Body of pancreas (tissue), 4 donors: ENCODE results near the gene DOK4. TPM values are rescaled to one million over a fixed set of nuclear protein-coding genes. Genes with fewer than 3 reads are reported as not detected.

ENCODE experiments used
- ATAC-seq: fragments of 150-250 bp; one replicate; pipeline ENCODE4 v1.9.1; 2016
- DNase-seq, 4 donors: peaks; one replicate each; pipeline ENCODE4 v3.0.0-alpha.2; 2019
- H3K27ac ChIP-seq, 4 donors: fragments of 200-600 bp; sonication (generic); 1 replicate in 3 of 4; 2 replicates in 1 of 4; pipeline versions ENCODE4 v1.5.1 to v1.6.1; 2016 to 2019; ENCODE audit warnings: mild to moderate bottlenecking in 1 of 4, mixed read lengths in 1 of 4, moderate library complexity in 1 of 4
- H3K27me3 ChIP-seq, 2 donors: fragments of 200-600 bp; sonication (generic); one replicate each; pipeline ENCODE4 v1.6.0; 2016; ENCODE audit warnings: mild to moderate bottlenecking in 1 of 2
- H3K36me3 ChIP-seq, 2 donors: fragments of 200-600 bp; sonication (generic); replicated peaks in 1 of 2; 2 replicates each; pipeline ENCODE4 v1.5.1; 2016; ENCODE audit warnings: low read depth in 2 of 2; ENCODE audit not compliant: insufficient read depth in 1 of 2
- H3K4me1 ChIP-seq: fragments of 200-600 bp; sonication (generic); one replicate; pipeline ENCODE4 v1.6.0; 2016
- H3K4me3 ChIP-seq, 2 donors: fragments of 200-600 bp; sonication (generic); 1 replicate in 1 of 2; 2 replicates in 1 of 2; pipeline ENCODE4 v1.5.1; 2016 to 2019
- H3K9me3 ChIP-seq, 3 donors: fragments of 200-600 bp; sonication (generic); 1 replicate in 2 of 3; 2 replicates in 1 of 3; pipeline ENCODE4 v1.5.1; 2016
- POLR2A ChIP-seq, 3 donors: fragments of 450-650 bp; IDR thresholded peaks; one replicate each; pipeline ENCODE4 v1.6.1; 2016; ENCODE audit warnings: antibody characterized with exemption in 3 of 3, mild to moderate bottlenecking in 2 of 3
- WGBS, 2 donors: methylation state at CpG; one replicate each; pipeline ENCODE4 v1.1.5; 2017; 5-methylcytosine and 5-hydroxymethylcytosine counted together
- intact Hi-C: fragments of 100-400 bp; cut with DNase I; formaldehyde crosslinking; loops from one replicate; pipeline ENCODE4 v1.15.1; 2023
- total RNA-seq, 2 donors: library from RNA; depleted of rRNA; stranded (reverse); fragments of >200 nt; gene quantifications; one replicate each; pipeline ENCODE4 v1.1.0, GENCODE V29; 2016
- TF ChIP-seq, protein P1 (sequence below), 7 experiments: fragments of 450-650 bp in 4 of 7; fragments of 200-600 bp in 3 of 7; sonication (generic) in 3 of 7; IDR thresholded peaks; one replicate each; pipeline ENCODE4 v1.5.1; 2016 to 2019; ENCODE audit warnings: antibody characterized with exemption in 7 of 7

Gene DOK4
- total RNA-seq, 2 donors from 2014 or later = 33.0 to 36.1 TPM

DNA sequence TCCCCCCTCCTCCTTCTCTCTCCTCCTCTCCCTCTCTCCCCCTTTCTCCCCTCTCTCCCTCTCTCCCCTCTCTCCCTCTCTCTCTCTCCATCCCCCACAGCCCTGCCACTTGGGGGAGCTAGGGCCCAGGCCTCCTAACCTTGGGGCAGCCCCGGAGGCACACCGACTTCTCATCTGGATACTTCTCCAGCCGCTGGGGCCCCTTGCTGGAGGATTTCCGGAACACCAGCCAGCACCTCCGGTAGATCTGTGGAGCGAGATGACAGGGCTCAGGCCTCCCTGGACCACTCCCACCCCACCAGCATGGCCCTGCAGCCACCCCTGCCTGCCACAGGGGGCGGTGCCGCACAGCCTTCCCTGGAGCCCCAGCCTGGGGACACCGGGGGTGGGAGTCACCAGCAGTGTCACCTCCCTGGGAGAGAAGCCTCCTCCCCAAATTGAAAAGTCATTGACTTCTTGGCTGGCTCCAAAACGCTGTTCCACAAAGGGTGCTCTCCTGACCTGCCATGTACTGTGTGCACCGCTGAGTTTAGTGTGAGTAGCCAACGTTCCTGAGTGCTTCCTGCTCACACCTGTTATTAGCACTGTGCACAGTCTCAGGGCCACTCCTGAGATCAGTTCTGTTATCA is 10.5 kb downstream of the DOK4 start:
- Histone ChIP-seq H3K4me1 (peaks cover 67% of the 10 kb centered on the region), H3K9me3 (no peaks in the 10 kb centered on the region), H3K36me3 (peaks cover 0 to 2% of the 10 kb centered on the region in 2 donors), H3K27me3 (no peaks in the 10 kb centered on the region), H3K4me3 (no peak overlapping the region), H3K27ac (no peak overlapping the region)
- TF ChIP-seq, protein P1, sequence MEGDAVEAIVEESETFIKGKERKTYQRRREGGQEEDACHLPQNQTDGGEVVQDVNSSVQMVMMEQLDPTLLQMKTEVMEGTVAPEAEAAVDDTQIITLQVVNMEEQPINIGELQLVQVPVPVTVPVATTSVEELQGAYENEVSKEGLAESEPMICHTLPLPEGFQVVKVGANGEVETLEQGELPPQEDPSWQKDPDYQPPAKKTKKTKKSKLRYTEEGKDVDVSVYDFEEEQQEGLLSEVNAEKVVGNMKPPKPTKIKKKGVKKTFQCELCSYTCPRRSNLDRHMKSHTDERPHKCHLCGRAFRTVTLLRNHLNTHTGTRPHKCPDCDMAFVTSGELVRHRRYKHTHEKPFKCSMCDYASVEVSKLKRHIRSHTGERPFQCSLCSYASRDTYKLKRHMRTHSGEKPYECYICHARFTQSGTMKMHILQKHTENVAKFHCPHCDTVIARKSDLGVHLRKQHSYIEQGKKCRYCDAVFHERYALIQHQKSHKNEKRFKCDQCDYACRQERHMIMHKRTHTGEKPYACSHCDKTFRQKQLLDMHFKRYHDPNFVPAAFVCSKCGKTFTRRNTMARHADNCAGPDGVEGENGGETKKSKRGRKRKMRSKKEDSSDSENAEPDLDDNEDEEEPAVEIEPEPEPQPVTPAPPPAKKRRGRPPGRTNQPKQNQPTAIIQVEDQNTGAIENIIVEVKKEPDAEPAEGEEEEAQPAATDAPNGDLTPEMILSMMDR (IDR thresholded peaks at IDR 0.05) = peak in 4 of 7 experiments; percentile 18 to 25 (median 21)
- TF ChIP-seq POLR2A (IDR thresholded peaks at IDR 0.05) = no peak
- intact Hi-C loops = no loop called here
- DNase-seq (peak in 1 of 4 donors; percentile 31), ATAC-seq (no peak)
- 41 to 53% methylated on average over 5 to 12 of the region's 12 CpGs for WGBS, 2 donors

DNA sequence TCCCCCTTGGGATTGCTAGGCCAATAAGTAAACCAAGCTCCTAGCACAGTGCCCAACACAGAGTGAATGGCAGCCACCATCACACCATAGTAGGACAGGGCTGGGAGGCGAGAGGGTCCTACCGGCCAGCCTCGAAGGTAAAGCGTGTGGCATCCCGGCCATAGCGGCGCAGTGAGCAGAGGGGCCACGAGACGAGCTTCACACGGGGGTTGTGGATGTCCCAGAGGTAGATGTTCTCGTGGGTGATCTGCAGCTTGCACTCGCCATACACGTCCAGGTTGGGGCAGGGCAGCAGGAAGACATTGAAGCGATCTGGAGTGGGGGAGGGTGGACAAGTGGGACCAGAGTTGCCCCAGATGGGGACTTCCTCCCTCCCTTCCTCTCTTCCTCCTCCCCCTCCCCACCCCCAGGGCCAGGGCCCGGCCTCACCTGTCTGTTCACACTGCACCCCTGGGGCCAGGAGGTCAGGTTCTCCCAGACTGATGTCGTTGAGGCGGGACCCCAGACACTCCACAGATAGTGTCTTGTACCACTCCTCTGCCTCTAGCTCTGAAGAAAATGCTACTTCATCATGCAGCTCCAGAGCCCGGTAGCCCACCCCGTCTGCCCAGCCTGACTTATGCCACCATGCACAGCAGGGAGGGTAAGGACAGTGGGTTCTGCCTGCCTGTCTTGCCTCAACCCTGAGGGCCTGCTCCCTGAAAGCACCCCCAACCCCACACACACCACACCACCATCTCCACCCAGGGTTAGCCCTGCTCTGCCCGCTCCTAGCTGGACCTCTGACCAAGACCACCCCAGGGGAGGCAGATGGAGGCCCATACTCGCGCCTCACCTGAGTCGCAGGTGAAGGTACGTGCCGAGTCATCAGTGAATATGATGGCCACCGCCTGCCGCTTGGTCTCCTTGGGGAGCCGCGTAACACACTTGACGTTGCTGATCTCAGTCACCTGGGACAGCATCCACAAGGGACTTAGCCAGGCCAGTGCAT is 11.3 kb downstream of the DOK4 start:
- no peak for TF ChIP-seq POLR2A (IDR thresholded peaks at IDR 0.05)
- TF ChIP-seq, protein P1 (IDR thresholded peaks at IDR 0.05) = no peak
- WGBS, 2 donors = 86 to 87% methylated on average over 25 to 30 of the region's 30 CpGs
- H3K4me1 ChIP-seq = peaks cover 67% of the 10 kb centered on the region
- no peaks in the 10 kb centered on the region for H3K9me3 ChIP-seq
- H3K4me3 ChIP-seq = no peak overlapping the region
- intact Hi-C loops = no loop called here
- peaks cover 0 to 6% of the 10 kb centered on the region in 2 donors for H3K36me3 ChIP-seq
- no peak overlapping the region for H3K27ac ChIP-seq
- no peaks in the 10 kb centered on the region for H3K27me3 ChIP-seq
- no peak for ATAC-seq
- no peak for DNase-seq

DNA sequence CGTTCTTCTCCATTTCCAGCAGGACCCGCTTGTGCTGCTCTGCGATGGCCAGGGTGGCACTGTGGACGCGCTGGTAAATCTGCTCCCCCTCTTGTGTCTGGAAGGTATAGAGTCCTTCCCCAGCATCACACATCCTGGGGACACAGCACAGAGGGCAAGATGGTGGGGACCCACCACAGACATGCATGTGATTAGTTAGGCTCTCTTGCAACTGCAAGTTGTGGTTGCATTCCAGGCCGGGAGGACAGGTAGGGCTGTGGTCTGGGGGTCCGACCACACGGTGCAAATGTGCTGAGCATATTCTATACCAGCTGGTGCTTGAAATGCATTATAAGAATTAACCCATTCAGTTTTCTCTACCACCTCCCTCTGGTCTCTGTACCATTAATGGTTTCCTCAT is 12.4 kb downstream of the DOK4 start:
- no peak for TF ChIP-seq POLR2A (IDR thresholded peaks at IDR 0.05)
- TF ChIP-seq, protein P1 (IDR thresholded peaks at IDR 0.05) = no peak
- intact Hi-C loops = no loop called here
- 75 to 89% methylated on average over 7 to 8 of the region's 8 CpGs for WGBS, 2 donors
- Histone ChIP-seq H3K27me3 (no peaks in the 10 kb centered on the region), H3K9me3 (no peaks in the 10 kb centered on the region), H3K27ac (no peak overlapping the region), H3K36me3 (peaks cover 5 to 17% of the 10 kb centered on the region in 2 donors), H3K4me3 (no peak overlapping the region), H3K4me1 (peaks cover 58% of the 10 kb centered on the region)
- ATAC-seq = no peak
- no peak for DNase-seq

DNA sequence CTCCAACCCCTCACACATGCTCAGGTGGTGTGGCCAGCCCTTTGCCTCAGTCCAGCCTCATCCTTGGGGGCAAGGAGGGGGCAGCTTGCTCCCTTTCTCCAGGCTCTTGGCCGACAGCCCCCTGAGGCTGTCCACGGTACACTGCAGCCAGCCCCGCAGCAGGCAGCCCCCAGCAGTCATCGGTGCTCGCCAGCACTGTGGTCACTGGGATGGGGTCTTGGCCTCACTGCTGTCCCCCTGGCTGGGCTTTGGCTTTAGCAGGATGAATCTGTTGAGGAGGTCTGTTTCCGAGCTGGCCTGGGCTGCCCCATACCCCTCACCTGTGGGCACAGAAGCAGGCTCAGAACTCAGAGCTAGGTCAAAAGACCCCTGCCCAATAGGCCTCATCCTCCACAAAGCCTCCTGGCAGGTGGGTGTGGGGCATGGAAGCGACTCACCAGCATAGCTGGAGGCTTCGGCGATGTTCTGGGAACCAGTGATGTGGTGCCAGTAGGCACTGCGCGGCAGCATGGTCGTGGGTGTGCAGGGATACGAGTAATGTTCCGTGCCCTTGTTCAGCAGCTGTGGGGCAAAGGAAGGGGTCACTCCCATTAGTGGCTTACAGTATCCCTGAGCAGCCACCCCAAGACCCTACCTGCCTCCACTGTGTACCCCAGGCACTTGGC is 13.0 kb downstream of the DOK4 start:
- no peak for DNase-seq
- Histone ChIP-seq H3K4me1 (peaks cover 52% of the 10 kb centered on the region), H3K27ac (peak overlapping the region in 2 of 4 donors; percentile 6 to 68), H3K27me3 (no peaks in the 10 kb centered on the region), H3K4me3 (no peak overlapping the region), H3K36me3 (peaks cover 6 to 17% of the 10 kb centered on the region in 2 donors), H3K9me3 (no peaks in the 10 kb centered on the region)
- ATAC-seq = no peak
- WGBS, 2 donors = 83 to 85% methylated on average over 8 to 14 of the region's 14 CpGs
- intact Hi-C loops = no loop called here
- TF ChIP-seq, protein P1 (IDR thresholded peaks at IDR 0.05) = no peak
- TF ChIP-seq POLR2A (IDR thresholded peaks at IDR 0.05) = no peak
